OCI-LY7 (cell line): ENCODE results near the gene LRRK1. TPM values are rescaled to one million over a fixed set of nuclear protein-coding genes. Genes with fewer than 3 reads are reported as not detected.

Source experiments
- BruUV-seq: library from RNA; stranded (reverse); fragments of 400-500 nt; replicated peaks from 2 replicates; lab custom pipeline; 2021; lab: Mats Ljungman, UMichigan
- CTCF ChIA-PET: fragments of 300-600 bp; sonication (Branson Sonifier 250); formaldehyde crosslinking; loops from one replicate; lab custom pipeline; 2022; ENCODE audit warnings: antibody characterized with exemption; ENCODE audit not compliant: unreplicated experiment; lab: Charles Lee
- POLR2A ChIA-PET: fragments of 300-600 bp; sonication (Branson Sonifier 250); formaldehyde crosslinking; loops from one replicate; lab custom pipeline; 2022; ENCODE audit warnings: antibody characterized with exemption; lab: Charles Lee
- DNase-seq: peaks from one replicate; pipeline ENCODE4 v3.0.0-alpha.2; 2015; ENCODE audit warnings: low spot score
- H2AFZ ChIP-seq: fragments of 200-600 bp; sonication (generic), shearing (Covaris generic); 2 replicates; pipeline ENCODE4 v1.6.1; 2014; ENCODE audit warnings: mild to moderate bottlenecking, antibody characterized with exemption, low read length, moderate library complexity
- H3K27ac ChIP-seq: fragments of 200-600 bp; sonication (generic); 2 replicates; pipeline ENCODE4 v1.5.1; 2014; ENCODE audit warnings: mixed run types, low read depth, mild to moderate bottlenecking, moderate library complexity, low read length, inconsistent platforms; ENCODE audit not compliant: poor library complexity, severe bottlenecking
- H3K36me3 ChIP-seq: fragments of 200-600 bp; sonication (generic); 2 replicates; pipeline ENCODE4 v1.6.1; 2014; ENCODE audit warnings: mild to moderate bottlenecking, antibody characterized with exemption, low read length, moderate library complexity, mixed read lengths; ENCODE audit not compliant: insufficient read depth
- H3K4me1 ChIP-seq: fragments of 200-600 bp; sonication (generic); 2 replicates; pipeline ENCODE4 v1.5.1; 2014; ENCODE audit warnings: mild to moderate bottlenecking, low read length; ENCODE audit not compliant: insufficient read depth, poor library complexity, severe bottlenecking
- H3K4me2 ChIP-seq: fragments of 200-600 bp; sonication (generic); 2 replicates; pipeline ENCODE4 v1.6.1; 2014; ENCODE audit warnings: mild to moderate bottlenecking, low read length
- H3K4me3 ChIP-seq: fragments of 200-600 bp; sonication (generic); 2 replicates; pipeline ENCODE4 v1.5.1; 2014; ENCODE audit warnings: mild to moderate bottlenecking, low read depth, low read length; ENCODE audit not compliant: poor library complexity, severe bottlenecking
- H3K79me2 ChIP-seq: fragments of 200-600 bp; sonication (generic); 2 replicates; pipeline ENCODE4 v1.6.1; 2016; ENCODE audit warnings: low read depth, mild to moderate bottlenecking, low read length, moderate library complexity, mixed read lengths; ENCODE audit not compliant: insufficient read depth
- H3K9me2 ChIP-seq: fragments of 200-600 bp; sonication (generic); 2 replicates; pipeline ENCODE4 v1.6.1; 2016; ENCODE audit warnings: mild to moderate bottlenecking, low read length, mixed read lengths; ENCODE audit not compliant: insufficient read depth
- H3K9me3 ChIP-seq: fragments of 200-600 bp; sonication (generic); 2 replicates; pipeline ENCODE4 v1.6.1; 2014; ENCODE audit warnings: mild to moderate bottlenecking, mixed run types, low read length, mixed read lengths
- H4K20me1 ChIP-seq: fragments of 200-600 bp; sonication (generic); 2 replicates; pipeline ENCODE4 v1.6.1; 2014; ENCODE audit warnings: mild to moderate bottlenecking, antibody characterized with exemption, low read length, moderate library complexity, mixed read lengths; ENCODE audit not compliant: insufficient read depth
- CTCF ChIP-seq: fragments of 200-600 bp; sonication (generic); conservative IDR thresholded peaks from 2 replicates; pipeline ENCODE4 v1.5.1; 2014; ENCODE audit warnings: mild to moderate bottlenecking, antibody characterized with exemption, low read length, moderate library complexity, mixed read lengths
- EZH2phosphoT487 ChIP-seq: fragments of 200-600 bp; sonication (generic); IDR thresholded peaks from 2 replicates; pipeline ENCODE4 v1.6.1; 2018; ENCODE audit warnings: low read depth, borderline replicate concordance, mild to moderate bottlenecking, mixed run types, antibody characterized with exemption, low read length, moderate library complexity, mixed read lengths
- intact Hi-C: fragments of 100-400 bp; cut with micrococcal nuclease; formaldehyde crosslinking; loops from one replicate; pipeline ENCODE4 v1.10.0; 2022; ENCODE audit not compliant: unreplicated experiment
- total RNA-seq, 2 experiments: library from RNA; depleted of rRNA in 1 of 2; stranded (reverse); fragments of >200 nt in 1 of 2; shearing (Covaris generic) in 1 of 2; gene quantifications; 2 replicates each; pipeline ENCODE4 v1.2.3, GENCODE V29; 2014 to 2022

LRRK1 gene
- total RNA-seq, 2 experiments from 2014 or later = 92.3 to 233 TPM

DNA sequence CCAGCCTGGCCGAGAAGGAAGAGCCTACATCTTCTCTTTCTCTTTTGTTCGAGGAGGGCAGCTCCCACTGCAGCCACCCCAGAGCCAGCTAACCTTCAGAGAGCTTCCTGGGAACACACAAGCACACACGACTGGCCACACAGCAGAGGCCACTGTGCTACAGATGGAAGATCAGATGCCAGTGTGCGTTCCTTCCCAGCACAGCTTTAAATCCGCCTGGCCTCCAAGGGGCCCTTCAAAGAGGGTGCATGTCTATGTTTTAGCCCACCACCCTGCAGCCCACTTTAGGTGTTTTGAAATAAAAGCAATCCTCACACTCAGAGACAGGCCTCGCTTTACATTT is 27.2 kb upstream of the LRRK1 start:
- Histone ChIP-seq H3K4me1 (no peaks in the 10 kb centered on the region), H3K4me2 (no peak overlapping the region), H3K27ac (no peak overlapping the region), H3K79me2 (no peaks in the 10 kb centered on the region), H3K4me3 (no peak overlapping the region), H3K9me3 (no peaks in the 10 kb centered on the region), H3K9me2 (no peaks in the 10 kb centered on the region), H4K20me1 (no peaks in the 10 kb centered on the region), H2AFZ (no peak overlapping the region), H3K36me3 (no peaks in the 10 kb centered on the region)
- DNase-seq = no peak
- no TSS peak for BruUV-seq
- ChIA-PET CTCF (no interaction called here), POLR2A (no interaction called here)
- TF ChIP-seq EZH2phosphoT487 (no peak), CTCF (no peak)
- intact Hi-C loops = no loop called here

GRCh38 chr15:100893261-100893963 is 25.7 kb upstream of the LRRK1 start:
- Histone ChIP-seq H2AFZ (no peak overlapping the region), H3K4me3 (no peak overlapping the region), H3K4me2 (no peak overlapping the region), H3K36me3 (no peaks in the 10 kb centered on the region), H3K9me2 (no peaks in the 10 kb centered on the region), H3K79me2 (no peaks in the 10 kb centered on the region), H3K9me3 (no peaks in the 10 kb centered on the region), H3K27ac (no peak overlapping the region), H4K20me1 (no peaks in the 10 kb centered on the region), H3K4me1 (no peaks in the 10 kb centered on the region)
- intact Hi-C loops = no loop called here
- no peak for DNase-seq
- no TSS peak for BruUV-seq
- ChIA-PET CTCF (no interaction called here), POLR2A (no interaction called here)
- TF ChIP-seq EZH2phosphoT487 (no peak), CTCF (no peak)

DNA sequence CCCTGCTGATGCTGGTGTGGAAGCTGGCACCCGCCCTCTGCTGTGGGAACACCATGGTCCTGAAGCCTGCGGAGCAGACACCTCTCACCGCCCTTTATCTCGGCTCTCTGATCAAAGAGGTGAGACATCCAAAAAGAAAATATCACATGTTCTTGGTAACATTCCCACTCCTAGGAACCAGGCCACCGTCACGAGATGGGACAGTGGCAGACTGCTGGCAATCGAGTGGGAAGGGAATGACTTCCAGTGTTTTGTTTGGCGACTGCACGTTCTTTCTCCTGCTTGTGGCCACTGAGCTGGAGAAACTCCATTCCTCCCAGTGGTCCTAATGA is 25.2 kb upstream of the LRRK1 start:
- intact Hi-C loops = no loop called here
- POLR2A ChIA-PET = no interaction called here
- Histone ChIP-seq H4K20me1 (no peaks in the 10 kb centered on the region), H3K9me2 (no peaks in the 10 kb centered on the region), H3K4me1 (no peaks in the 10 kb centered on the region), H3K36me3 (no peaks in the 10 kb centered on the region), H3K4me2 (no peak overlapping the region), H3K4me3 (no peak overlapping the region), H3K9me3 (no peaks in the 10 kb centered on the region), H3K79me2 (no peaks in the 10 kb centered on the region), H2AFZ (no peak overlapping the region), H3K27ac (no peak overlapping the region)
- DNase-seq = no peak
- CTCF ChIA-PET = no interaction called here
- TF ChIP-seq CTCF = no peak
- TF ChIP-seq EZH2phosphoT487 = no peak
- BruUV-seq = no TSS peak
